IPS-18c (cell line): ENCODE results near the gene OVOL2.
"Not testable (repeated sequence)": the region's sequence is repeated elsewhere in the genome, so short reads cannot be mapped to it uniquely, and the experiment has no call there.

Experiments used
- H3K4me3 ChIP-seq: 2 replicates; pipeline ENCODE4 v1.7.0; 2013; ENCODE audit warnings: low read depth, mild to moderate bottlenecking, low read length, moderate library complexity; ENCODE audit not compliant: insufficient read depth
- H3K9me3 ChIP-seq: one replicate; pipeline ENCODE4 v1.6.1; 2013; ENCODE audit warnings: mild to moderate bottlenecking, low read length, moderate library complexity; ENCODE audit not compliant: control insufficient read depth, insufficient read depth

OVOL2 gene

DNA sequence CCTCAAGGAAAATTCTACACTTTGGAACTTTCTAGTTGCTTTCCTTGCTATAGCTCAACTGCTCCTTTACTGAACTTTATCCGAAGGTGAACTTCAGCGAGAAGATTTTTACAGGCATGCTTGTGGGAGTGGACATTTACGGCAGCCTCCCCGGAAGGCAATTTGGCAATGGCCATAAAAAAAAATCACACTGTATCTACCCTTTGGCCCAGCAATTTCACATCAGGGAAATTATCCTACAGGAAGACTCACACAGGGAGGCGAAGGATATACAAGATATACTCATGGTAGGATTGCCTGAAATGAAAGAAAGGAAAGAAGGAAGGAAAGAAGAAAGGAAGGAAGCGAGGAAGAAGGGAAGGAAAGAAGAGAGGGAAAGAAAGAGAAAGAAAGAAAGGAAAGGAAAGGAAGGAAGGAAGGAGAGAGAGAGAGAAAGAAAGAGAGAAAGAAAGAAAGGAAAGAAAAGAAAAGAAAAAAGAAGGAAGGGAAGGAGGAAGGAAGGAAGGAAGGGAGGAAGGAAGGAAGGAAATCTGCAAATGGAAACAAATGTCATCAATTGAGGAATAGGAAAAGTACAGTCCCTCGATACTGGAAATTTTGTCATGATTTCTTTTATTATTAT is 25.7 kb downstream of the OVOL2 start:
- H3K4me3 ChIP-seq, result no peak overlapping the region
- no peaks in the 10 kb centered on the region for H3K9me3 ChIP-seq

DNA sequence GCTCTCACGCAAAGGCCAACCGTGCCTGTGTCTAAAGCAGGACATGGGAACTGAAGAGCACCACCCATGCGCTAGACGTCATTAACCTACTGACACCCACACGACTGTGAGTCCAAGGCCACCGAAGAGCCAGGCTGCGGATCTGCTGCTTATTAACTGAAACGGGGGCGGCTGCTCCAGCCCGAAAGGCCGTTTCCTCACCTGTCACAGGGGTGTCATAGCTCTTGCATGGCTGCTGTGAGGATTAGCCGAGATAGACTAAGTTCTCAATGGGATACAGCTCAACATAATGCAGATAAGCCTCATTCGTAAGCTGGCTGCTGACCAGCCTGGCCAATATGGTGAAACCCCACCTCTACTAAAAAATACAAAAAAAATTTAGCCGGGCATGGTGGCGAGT is 26.7 kb downstream of the OVOL2 start:
- H3K4me3 ChIP-seq, result no peak overlapping the region
- H3K9me3 ChIP-seq, result no peaks in the 10 kb centered on the region

DNA sequence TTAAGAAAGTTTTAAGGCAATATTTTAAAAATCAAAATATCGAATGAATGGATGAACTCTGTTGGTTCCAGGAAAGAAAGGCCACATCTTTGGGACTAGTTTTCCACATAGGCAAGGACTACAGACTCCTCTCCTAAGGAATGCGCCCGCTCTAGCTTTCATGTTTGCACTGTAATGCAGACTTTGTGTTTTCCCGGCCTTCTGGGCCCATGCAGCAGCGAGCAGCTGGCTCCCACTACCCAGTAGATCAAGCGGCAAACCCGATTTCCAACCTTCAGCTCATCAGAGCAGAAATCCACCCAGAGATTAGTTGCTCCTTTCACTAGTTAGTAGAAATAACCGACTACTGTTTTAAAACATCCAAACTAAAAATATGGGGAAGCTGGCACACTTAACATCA is 27.7 kb downstream of the OVOL2 start:
- no peaks in the 10 kb centered on the region for H3K9me3 ChIP-seq
- H3K4me3 ChIP-seq, result no peak overlapping the region

DNA sequence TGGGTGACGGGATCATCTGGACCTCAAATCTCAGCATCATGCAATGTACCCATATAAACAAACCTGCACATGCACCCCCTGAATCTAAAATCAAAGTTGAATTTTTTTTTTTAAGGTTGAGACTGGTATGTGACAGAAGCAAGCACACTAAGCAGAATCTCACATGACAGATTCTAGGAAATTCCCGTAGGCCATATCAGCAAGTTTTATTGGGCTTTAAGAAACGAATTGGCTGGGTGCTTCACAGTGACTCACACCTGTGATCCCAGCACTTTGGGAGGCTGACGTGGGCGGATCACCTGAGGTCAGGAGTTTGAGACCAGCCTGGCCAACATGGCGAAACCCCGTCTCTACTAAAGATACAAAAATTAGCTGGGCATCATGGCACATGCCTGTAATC is 30.7 kb downstream of the OVOL2 start:
- not testable (repeated sequence) for H3K4me3 ChIP-seq, H3K9me3 ChIP-seq

DNA sequence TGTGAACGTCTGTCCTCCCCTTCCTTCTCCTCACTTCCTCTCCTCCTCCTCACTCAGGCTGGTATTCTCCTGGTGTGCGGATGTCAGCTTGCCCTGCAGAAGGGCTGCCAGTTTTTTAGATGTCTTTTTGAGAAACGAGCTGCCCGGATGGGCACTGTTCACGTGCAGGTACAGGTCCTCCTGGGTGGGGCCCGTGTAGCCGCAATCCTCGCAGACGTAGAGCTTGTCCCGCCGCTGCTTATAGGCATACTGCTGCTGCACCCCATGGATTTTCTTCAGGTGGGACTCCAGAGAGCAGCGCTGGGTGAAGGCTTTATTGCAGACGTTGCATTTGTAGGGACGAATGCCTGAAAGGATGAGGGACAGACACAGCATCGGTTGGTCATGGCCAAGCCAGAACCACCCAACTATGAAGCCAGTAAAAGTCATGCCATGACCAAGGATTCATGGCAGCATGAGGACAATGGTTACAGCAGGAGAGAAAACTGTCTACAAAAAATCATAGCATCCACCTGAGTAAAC is 33.0 kb downstream of the OVOL2 start:
- Histone ChIP-seq H3K9me3 (peaks cover 3% of the 10 kb centered on the region), H3K4me3 (no peak overlapping the region)

DNA sequence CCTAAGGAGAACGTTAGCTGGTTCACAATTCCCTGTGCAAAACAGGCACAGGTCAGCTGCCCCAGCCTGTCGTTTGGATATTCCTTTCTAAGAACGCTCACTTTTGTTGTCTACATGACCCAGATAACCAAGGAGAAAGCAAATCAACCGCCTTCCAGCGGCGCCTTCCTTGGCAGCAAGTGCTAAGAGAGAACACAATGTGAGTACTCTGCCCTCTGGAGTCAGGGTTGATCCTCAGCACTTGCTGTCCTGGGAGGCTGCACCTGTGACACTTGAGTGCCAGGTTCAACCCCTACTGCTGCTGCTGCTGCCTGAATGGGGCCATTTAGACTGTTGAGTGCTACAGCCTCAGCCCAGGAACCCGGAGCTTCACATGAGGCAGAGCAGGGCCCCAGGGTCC is 36.8 kb downstream of the OVOL2 start:
- peaks cover 3% of the 10 kb centered on the region for H3K9me3 ChIP-seq

DNA sequence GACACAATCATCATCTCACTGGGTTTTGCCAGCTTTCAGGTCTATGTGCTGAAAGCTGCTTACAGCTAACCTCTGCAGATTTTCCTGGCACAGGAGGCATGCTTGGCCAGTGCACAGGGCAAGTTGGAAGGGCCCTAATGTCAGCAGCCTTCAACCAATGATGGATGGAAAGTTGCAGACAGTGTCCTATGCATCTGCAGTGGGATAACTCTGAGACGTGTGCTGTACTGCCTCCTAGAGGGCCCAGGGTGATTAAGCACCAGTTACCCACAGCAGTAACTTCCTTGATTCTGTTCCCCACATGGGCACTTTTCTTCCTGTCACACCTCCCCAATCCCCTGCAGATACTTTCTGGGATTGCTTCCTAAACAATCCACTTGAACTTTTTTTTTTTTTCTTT is 38.6 kb downstream of the OVOL2 start:
- Histone ChIP-seq H3K9me3 (peaks cover 3% of the 10 kb centered on the region), H3K4me3 (no peak overlapping the region)

More for the DNA sequence above, 36.8 kb downstream of the OVOL2 start:
- H3K4me3 ChIP-seq, result no peak overlapping the region

DNA sequence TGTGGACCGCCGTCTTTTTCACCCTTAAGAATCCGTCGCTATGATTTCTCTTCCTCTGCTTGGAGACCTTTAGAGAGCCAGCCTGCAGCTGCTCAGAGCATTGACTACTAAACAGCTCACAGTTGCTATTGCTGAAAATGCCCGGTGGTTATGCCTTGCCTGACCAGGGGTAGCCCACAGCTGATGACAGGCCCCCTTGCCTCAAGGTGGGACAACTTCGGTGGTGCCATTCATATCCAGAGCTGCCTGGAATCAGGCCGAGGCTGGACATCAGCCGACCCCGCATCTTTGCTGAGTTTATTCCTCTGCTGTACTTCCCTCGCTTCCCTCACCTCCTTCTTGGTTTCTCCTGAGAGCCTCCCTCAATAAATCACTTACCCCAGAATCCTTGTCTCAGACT is 39.6 kb downstream of the OVOL2 start:
- Histone ChIP-seq H3K9me3 (peaks cover 3% of the 10 kb centered on the region), H3K4me3 (no peak overlapping the region)

DNA sequence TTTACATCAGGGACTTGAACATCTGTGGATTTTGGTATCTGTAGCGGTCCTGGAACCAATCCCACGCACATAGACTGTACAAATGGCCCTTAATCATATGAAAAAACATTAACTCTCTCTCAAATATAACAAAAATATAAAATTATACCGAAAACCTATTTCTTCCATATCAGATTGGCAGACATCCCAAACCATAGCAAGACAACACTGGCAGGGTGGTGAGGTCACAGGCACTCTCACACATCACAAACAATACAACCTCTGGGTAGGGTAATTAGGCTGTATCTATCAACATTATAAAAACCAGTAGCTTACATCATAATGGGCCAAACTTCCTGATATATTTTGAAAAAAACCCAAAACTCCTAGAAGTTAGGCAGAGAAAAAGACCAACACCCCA is 40.9 kb downstream of the OVOL2 start:
- no peaks in the 10 kb centered on the region for H3K9me3 ChIP-seq
- no peak overlapping the region for H3K4me3 ChIP-seq

DNA sequence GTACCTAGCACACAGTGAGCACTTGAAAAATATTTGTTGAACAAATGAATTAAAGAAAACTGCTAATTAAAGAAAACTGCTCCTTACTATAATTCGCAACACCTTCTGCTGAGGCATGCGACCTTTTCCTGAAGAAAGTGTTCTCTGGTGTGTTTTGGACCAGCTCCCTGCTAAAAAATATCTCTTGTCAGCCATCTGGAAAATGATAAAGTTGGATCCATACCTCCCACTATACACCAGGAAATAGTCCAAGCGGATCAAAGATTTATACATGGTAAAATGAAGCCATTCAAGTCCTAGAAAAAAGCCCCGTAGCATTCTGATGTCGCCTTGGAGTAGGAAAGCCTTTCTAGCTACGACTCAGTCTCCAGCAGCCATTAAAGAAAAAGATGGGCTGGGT is 43.3 kb downstream of the OVOL2 start:
- no peak overlapping the region for H3K4me3 ChIP-seq
- no peaks in the 10 kb centered on the region for H3K9me3 ChIP-seq

DNA sequence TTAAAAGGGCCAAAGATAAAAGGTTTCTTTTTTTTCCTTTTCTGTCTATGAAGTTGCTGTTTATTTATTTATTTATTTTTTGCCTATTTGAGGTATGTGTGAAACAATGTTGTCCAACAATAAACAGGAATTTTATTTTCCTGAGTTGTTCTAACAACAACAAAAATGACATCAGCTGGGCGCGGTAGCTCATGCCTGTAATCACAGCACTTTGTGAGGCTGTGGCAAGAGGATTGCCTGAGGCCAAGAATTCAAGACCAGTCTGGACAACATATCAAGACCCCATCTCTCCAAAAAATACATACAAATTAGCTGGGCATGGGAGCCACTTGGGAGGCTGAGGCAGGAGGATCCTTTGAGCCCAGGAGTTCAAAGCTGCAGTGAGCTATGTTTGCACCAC is 44.8 kb downstream of the OVOL2 start:
- H3K9me3 ChIP-seq, result no peaks in the 10 kb centered on the region
- H3K4me3 ChIP-seq, result no peak overlapping the region

DNA sequence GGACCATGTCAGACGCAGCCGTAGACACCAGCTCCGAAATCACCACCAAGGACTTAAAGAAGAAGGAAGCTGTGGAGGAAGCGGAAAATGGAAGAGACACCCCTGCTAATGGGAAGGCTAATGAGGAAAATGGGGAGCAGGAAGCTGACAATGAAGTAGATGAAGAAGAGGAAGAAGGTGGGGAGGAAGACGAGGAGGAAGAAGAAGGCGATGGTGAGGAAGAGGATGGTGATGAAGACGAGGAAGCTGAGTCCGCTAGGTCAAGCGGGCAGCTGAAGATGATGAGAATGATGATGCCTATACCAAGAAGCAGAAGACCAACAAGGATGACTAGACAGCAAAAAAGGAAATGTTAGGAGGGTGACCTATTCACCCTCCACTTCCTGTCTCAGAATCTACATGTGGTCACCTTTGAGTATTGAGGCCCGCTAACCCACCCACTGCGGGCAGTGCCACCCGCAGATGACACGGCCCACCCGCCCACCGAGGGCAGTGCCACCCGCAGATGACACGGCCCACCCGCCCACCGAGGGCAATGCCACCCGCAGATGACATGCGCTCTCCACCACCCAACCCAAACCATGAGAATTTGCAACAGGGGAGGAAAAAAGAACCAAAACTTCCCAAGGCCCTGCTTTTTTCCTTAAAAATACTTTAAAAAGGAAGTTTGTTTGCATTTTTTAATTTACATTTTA is 45.6 kb downstream of the OVOL2 start:
- no peak overlapping the region for H3K4me3 ChIP-seq

DNA sequence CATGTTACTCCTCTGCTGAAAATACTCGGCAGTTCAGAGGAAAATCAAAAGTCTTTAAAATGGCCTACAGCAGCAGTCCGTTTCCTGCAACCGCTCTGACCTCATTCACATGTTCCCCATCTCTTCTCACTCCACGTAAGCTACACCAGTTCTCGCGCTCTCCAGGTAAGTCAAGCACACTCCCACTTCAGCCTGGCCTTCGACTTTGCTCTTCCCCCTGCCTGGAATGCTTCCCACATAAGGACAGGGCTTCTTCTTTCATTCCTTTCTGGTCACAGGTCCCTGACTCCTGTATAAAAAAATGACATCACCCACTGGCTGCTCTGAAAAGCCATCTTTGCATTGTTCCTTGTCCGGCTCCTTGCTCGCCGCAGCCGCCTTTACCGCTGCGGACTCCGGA is 46.2 kb downstream of the OVOL2 start:
- no peaks in the 10 kb centered on the region for H3K9me3 ChIP-seq
- H3K4me3 ChIP-seq, result no peak overlapping the region

More for the DNA sequence above, 45.6 kb downstream of the OVOL2 start:
- no peaks in the 10 kb centered on the region for H3K9me3 ChIP-seq

DNA sequence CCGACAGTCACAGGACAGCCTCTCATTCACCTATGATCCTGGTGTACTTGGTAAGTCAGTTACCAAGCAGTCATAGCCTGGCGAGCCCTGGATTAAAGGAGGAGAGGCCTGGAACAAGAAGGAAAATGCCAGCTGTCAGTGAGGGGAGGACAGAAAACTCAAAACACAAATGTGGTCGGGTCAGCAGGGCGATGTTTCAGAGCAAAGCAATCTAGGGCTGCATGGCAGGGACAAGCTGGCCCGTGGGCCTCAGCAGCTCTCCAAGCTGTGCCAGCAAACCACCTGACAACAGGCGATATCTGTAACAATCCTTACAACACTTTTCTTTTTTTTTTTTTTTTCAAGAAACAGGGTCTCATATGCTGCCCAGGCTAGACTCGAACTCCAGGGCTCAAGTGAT is 48.6 kb downstream of the OVOL2 start:
- Histone ChIP-seq H3K9me3 (no peaks in the 10 kb centered on the region), H3K4me3 (no peak overlapping the region)

DNA sequence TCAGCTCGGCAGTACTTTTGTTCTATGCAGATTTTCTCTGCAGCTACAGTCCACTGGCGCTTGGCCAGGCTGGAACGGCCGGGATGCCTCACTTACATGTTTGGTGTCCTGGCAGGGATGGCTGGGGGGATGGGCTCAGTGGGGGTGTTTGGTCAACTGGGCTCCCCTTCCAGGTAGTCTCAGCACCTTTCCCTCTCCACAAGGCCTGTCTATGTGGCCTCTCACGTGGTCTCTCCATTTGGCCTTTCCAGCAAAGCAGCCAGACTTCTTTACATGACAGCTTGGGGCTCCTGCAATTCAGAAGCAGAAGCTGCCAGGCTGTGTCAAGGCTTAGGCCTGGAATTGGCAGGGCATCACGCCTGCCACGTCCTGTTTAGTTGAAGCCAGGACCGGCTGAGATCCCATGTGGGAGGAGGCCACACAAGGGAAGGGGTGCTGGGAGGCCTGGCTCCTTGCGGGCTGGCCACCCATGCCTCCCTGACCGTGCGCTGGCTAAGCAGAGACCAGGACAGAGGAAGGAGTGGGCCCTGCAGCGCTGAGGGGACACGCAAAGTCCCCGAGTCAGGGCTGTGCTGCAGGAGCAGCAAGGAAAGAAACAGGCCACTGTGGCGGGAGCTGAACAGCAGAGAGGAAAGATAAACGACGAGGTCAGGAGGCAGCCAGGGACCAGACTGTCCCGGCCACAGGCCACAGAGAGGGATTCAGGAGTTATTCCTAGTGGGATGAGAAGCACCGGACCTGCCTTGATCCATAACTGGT is 50.0 kb downstream of the OVOL2 start:
- H3K9me3 ChIP-seq, result no peaks in the 10 kb centered on the region

DNA sequence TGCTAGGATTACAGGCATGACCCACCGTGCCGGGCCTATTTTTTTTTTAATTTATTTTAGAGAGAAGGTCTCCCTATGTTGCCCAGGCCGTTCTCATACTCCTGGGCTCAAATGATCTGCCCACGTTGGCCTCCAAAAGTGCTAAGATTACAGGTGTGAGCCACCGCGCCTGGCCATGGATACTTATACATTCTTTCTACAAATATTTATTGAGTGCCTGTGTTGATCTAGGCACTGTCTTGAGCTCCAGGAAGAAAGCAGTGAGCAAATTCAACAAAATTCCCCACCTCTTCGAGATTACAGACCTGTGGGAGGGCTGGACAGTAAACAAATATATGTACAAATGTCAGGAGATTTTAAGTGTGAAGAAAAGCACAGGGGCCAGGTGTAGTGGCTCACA is 51.0 kb downstream of the OVOL2 start:
- H3K4me3 ChIP-seq, result no peak overlapping the region
- no peaks in the 10 kb centered on the region for H3K9me3 ChIP-seq

More for the DNA sequence above, 50.0 kb downstream of the OVOL2 start:
- no peak overlapping the region for H3K4me3 ChIP-seq

DNA sequence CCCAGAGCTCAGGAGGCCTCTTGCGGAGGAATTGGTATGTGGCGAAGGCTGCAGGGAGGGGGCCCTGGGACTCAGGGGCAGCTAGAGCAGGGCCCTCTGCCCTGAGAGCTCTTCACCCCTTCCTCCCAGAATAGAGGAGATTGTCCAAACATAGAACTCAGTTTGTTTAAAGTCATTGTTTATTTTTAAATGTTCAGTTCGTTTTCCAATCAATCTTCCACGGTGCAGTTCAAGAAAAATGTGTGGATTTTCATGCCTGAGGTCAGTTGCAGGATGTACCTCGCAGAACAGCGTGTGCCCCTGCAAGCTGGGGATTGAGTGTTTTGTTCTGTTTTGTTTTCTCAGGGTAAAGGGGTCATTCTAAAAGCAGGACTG is 51.7 kb downstream of the OVOL2 start:
- Histone ChIP-seq H3K4me3 (no peak overlapping the region), H3K9me3 (no peaks in the 10 kb centered on the region)
